ENCODE data around the gene MRFAP1.
A peak's percentile ranks its signal among the peaks of the same experiment; 100 is the strongest.
"Not testable (repeated sequence)": the region's sequence is repeated elsewhere in the genome, so short reads cannot be mapped to it uniquely, and the experiment has no call there.

MRFAP1 gene

DNA sequence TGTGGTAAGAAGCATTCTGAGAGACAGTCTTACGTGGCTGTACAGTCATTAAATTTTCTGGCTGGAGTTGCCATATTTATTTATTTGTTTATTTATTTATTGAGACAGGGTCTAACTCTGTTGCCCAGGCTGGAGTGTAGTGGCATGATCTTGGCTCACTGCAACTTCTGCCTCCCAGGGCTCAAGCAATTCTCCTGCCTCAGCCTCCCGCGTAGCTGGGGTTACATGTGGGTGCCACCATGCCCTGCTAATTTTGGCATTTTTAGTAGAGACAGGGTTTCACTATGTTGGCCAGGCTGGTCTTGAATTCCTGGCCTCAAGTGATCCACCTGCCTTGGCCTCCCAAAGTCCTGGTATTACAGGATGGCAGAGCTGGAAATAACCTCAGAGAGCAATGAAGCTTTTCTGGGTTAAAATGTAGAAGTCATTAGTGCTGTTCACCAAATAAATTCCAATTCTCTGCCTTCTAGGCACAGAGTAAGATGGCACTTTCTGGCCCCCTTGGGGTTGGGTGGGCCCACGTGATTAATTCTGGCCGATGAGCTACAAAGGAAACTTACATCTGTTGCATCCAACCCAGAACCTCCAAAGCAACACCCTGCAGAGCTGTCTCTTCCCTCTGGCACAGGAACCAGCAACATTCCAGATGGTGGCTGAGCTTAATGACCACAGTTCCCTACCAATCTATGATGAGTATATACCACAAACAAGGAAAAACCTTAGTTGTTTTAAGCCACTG lies 4.5 kb downstream of the MRFAP1 start:
- Mint-ChIP-seq H3K27me3 (ENCODE audit: low read depth) (no peaks in the 10 kb centered on the region), H3K4me3 (peak overlapping the region in 1 of 3 experiments; percentile 72), H3K9me3 (no peaks in the 10 kb centered on the region), H3K27ac (no peak overlapping the region), H3K36me3 (ENCODE audit: low read depth) (peaks cover 49% of the 10 kb centered on the region), H3K4me1 (peaks cover 40% of the 10 kb centered on the region)
- TF ChIP-seq, protein P1, sequence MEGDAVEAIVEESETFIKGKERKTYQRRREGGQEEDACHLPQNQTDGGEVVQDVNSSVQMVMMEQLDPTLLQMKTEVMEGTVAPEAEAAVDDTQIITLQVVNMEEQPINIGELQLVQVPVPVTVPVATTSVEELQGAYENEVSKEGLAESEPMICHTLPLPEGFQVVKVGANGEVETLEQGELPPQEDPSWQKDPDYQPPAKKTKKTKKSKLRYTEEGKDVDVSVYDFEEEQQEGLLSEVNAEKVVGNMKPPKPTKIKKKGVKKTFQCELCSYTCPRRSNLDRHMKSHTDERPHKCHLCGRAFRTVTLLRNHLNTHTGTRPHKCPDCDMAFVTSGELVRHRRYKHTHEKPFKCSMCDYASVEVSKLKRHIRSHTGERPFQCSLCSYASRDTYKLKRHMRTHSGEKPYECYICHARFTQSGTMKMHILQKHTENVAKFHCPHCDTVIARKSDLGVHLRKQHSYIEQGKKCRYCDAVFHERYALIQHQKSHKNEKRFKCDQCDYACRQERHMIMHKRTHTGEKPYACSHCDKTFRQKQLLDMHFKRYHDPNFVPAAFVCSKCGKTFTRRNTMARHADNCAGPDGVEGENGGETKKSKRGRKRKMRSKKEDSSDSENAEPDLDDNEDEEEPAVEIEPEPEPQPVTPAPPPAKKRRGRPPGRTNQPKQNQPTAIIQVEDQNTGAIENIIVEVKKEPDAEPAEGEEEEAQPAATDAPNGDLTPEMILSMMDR (IDR thresholded peaks at IDR 0.05; ENCODE audit: unreplicated experiment in 3 of 3), result no peak

DNA sequence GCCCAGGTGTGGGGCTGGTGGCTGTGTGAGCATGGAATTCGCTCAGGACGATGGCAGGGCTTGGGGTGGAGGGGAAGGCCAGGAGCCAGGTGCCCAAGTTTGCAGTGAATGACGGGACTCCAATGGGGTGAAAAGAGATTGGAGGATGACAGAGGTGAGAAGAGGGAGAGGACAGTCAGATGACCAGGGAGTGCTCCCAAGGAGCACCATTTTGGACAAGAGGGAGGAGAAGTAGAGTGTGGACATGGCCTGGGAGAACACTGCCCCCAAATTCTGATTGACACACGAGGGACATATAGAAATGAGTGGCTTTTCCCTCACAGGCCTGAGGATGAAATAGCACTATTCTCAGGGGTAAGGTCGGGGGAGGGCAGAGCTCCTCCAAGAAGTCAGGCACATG lies 6.7 kb downstream of the MRFAP1 start:
- peaks cover 18% of the 10 kb centered on the region for H3K4me1 Mint-ChIP-seq
- TF ChIP-seq, protein P1 (IDR thresholded peaks at IDR 0.05; ENCODE audit: unreplicated experiment in 3 of 3), result no peak
- H3K9me3 Mint-ChIP-seq, result no peaks in the 10 kb centered on the region
- H3K36me3 Mint-ChIP-seq (ENCODE audit: low read depth), result peaks cover 30% of the 10 kb centered on the region
- no peak overlapping the region for H3K4me3 Mint-ChIP-seq
- no peaks in the 10 kb centered on the region for H3K27me3 Mint-ChIP-seq (ENCODE audit: low read depth)
- no peak overlapping the region for H3K27ac Mint-ChIP-seq

DNA sequence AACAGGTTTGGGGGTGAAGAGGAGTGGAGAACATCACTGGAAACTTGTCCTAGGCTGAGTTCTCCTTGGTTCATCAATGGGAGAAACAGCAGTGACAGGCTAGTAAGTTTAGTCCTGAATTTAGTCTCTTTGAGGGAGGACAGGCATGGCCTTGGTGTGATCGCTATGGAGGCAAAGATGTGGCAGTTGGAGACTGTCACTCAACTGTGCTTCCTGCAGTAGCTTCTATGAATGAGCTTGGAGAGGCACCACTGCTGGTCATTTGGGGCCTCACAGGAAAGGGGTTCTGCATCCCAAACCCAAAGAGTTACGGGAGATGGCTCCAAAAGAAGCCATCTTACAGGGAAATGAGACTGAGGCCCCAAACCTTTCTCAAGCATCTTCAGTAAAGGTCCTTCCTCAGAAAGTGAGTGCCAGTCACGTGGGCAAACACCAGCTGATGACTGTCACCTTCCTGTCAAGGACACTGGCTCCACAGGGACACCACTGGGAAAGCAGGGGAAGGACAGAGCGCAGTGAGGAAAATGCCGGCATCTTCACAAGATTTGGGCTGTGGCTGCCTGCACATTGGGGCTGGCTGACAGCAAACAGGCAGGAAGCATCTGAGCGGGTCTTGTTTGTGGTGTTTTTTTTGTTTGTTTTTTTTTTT lies 7.2 kb downstream of the MRFAP1 start:
- Mint-ChIP-seq H3K27ac (no peak overlapping the region), H3K4me1 (peaks cover 13% of the 10 kb centered on the region), H3K27me3 (ENCODE audit: low read depth) (no peaks in the 10 kb centered on the region), H3K4me3 (no peak overlapping the region), H3K9me3 (no peaks in the 10 kb centered on the region), H3K36me3 (ENCODE audit: low read depth) (peaks cover 25% of the 10 kb centered on the region)
- TF ChIP-seq, protein P1 (IDR thresholded peaks at IDR 0.05; ENCODE audit: unreplicated experiment in 3 of 3), result no peak

DNA sequence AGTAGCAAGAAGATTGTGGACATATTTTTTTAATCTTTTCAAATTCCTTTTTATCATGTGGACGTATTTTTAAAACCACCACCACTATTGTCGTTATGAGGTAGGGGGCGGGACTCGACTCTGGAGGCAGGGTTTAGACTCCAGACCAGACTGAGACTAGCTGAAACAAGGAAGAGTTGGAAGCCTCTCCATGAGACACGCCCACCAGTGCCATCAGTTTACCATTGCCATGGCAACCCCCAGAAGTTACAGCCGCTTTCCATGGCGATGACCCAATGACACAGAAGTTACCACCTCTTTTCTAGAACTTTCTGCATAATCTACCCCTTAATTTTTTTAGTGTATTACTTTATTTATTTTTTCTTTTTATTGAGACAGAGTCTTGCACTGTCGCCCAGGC lies 8.7 kb downstream of the MRFAP1 start:
- peaks cover 13% of the 10 kb centered on the region for H3K36me3 Mint-ChIP-seq (ENCODE audit: low read depth)
- TF ChIP-seq, protein P1 (IDR thresholded peaks at IDR 0.05; ENCODE audit: unreplicated experiment in 3 of 3), result no peak
- no peaks in the 10 kb centered on the region for H3K4me1 Mint-ChIP-seq
- H3K4me3 Mint-ChIP-seq, result no peak overlapping the region
- no peaks in the 10 kb centered on the region for H3K27me3 Mint-ChIP-seq (ENCODE audit: low read depth)
- H3K9me3 Mint-ChIP-seq, result peaks cover 5% of the 10 kb centered on the region
- no peak overlapping the region for H3K27ac Mint-ChIP-seq

DNA sequence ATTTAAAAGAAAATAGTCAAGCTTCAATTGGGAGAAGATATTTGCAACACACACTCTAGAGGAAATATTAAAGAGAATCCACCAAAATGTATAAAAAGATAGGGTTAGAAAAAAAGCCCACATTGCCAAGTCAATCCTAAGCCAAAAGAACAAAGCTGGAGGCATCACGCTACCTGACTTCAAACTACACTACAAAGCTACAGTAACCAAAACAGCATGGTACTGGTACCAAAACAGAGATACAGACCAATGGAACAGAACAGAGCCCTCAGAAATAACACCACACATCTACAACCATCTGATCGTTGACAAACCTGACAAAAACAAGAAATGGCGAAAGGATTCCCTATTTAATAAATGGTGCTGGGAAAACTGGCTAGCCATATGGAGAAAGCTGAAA lies 13.7 kb downstream of the MRFAP1 start:
- H3K4me1 Mint-ChIP-seq; H3K36me3 Mint-ChIP-seq (ENCODE audit: low read depth); H3K27ac Mint-ChIP-seq; H3K9me3 Mint-ChIP-seq; H3K4me3 Mint-ChIP-seq; H3K27me3 Mint-ChIP-seq (ENCODE audit: low read depth): not testable (repeated sequence)

DNA sequence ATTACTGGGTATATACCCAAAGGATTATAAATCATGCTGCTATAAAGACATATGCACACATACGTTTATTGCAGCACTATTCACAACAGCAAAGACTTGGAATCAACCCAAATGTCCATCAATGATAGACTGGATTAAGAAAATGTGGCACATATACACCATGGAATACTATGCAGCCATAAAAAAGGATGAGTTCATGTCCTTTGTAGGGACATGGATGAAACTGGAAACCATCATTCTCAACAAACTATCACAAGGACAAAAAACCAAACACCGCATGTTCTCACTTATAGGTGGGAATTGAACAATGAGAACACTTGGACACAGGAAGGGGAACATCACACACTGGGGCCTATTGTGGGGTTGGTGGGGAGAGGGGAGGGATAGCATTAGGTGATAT lies 14.8 kb downstream of the MRFAP1 start:
- H3K36me3 Mint-ChIP-seq (ENCODE audit: low read depth); H3K27ac Mint-ChIP-seq; H3K9me3 Mint-ChIP-seq; H3K4me1 Mint-ChIP-seq; H3K27me3 Mint-ChIP-seq (ENCODE audit: low read depth); H3K4me3 Mint-ChIP-seq: not testable (repeated sequence)

DNA sequence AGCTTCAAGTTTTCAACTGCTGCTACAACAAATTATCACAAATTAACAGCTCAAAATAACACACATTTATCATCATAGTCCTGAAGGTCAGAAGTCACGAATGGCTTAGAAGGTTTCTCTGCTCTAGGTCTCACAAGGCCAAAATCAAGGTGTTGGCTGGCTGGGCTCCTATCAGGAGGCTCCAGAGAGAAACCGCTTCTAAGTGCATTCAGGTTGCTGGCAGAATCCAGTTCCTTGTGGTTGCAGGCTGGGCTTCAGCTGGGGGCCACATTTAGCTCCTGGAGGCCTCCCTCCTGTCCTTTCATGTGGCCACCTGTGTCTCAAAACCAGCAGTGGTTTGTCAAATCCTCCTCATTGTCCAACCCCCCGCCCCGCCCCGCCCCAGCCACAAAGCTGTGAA lies 15.4 kb downstream of the MRFAP1 start:
- H3K27ac Mint-ChIP-seq, result no peak overlapping the region
- TF ChIP-seq, protein P1 (IDR thresholded peaks at IDR 0.05; ENCODE audit: unreplicated experiment in 3 of 3), result no peak
- no peaks in the 10 kb centered on the region for H3K4me1 Mint-ChIP-seq
- H3K36me3 Mint-ChIP-seq (ENCODE audit: low read depth), result peaks cover 3% of the 10 kb centered on the region
- no peak overlapping the region for H3K4me3 Mint-ChIP-seq
- H3K9me3 Mint-ChIP-seq, result peaks cover 6% of the 10 kb centered on the region
- no peaks in the 10 kb centered on the region for H3K27me3 Mint-ChIP-seq (ENCODE audit: low read depth)
